IPS-18a (cell line): ENCODE measurements around the gene RNLS.
"Not testable (repeated sequence)": the region's sequence is repeated elsewhere in the genome, so short reads cannot be mapped to it uniquely, and the experiment has no call there.

ENCODE experiments used
- H3K27ac ChIP-seq: one replicate; pipeline ENCODE4 v1.5.1; 2013; ENCODE audit warnings: low read length
- H3K27me3 ChIP-seq: one replicate; pipeline ENCODE4 v1.6.1; 2013; ENCODE audit warnings: mild to moderate bottlenecking, low read length; ENCODE audit not compliant: control insufficient read depth, insufficient read depth
- H3K36me3 ChIP-seq: one replicate; pipeline ENCODE4 v1.6.1; 2013; ENCODE audit warnings: low read depth, low read length; ENCODE audit not compliant: control insufficient read depth
- H3K4me1 ChIP-seq: one replicate; pipeline ENCODE4 v1.6.1; 2013; ENCODE audit warnings: low read depth, low read length; ENCODE audit not compliant: control insufficient read depth
- H3K4me3 ChIP-seq: one replicate; pipeline ENCODE4 v1.5.1; 2013; ENCODE audit warnings: low read length
- H3K9ac ChIP-seq: one replicate; pipeline ENCODE4 v1.6.1; 2013; ENCODE audit warnings: mild to moderate bottlenecking, low read length, moderate library complexity
- H3K9me3 ChIP-seq: one replicate; pipeline ENCODE4 v1.6.1; 2013; ENCODE audit warnings: low read depth, low read length; ENCODE audit not compliant: control insufficient read depth

Gene RNLS

GRCh38 chr10:88276945-88277344 is 306.2 kb downstream of the RNLS start:
- not testable (repeated sequence) for H3K9ac ChIP-seq, H3K9me3 ChIP-seq, H3K4me1 ChIP-seq, H3K27ac ChIP-seq, H3K4me3 ChIP-seq, H3K36me3 ChIP-seq, H3K27me3 ChIP-seq

GRCh38 chr10:88274286-88274685 is 308.8 kb downstream of the RNLS start:
- H3K27ac ChIP-seq: no peak overlapping the region
- no peaks in the 10 kb centered on the region for H3K9me3 ChIP-seq
- H3K36me3 ChIP-seq: no peaks in the 10 kb centered on the region
- H3K4me3 ChIP-seq: no peak overlapping the region
- H3K27me3 ChIP-seq: no peaks in the 10 kb centered on the region
- no peaks in the 10 kb centered on the region for H3K4me1 ChIP-seq
- no peak overlapping the region for H3K9ac ChIP-seq

GRCh38 chr10:88273567-88273966 is 309.6 kb downstream of the RNLS start:
- no peaks in the 10 kb centered on the region for H3K4me1 ChIP-seq
- H3K27me3 ChIP-seq: no peaks in the 10 kb centered on the region
- no peak overlapping the region for H3K27ac ChIP-seq
- no peak overlapping the region for H3K4me3 ChIP-seq
- no peak overlapping the region for H3K9ac ChIP-seq
- no peaks in the 10 kb centered on the region for H3K36me3 ChIP-seq
- H3K9me3 ChIP-seq: no peaks in the 10 kb centered on the region

GRCh38 chr10:88271761-88272543 is 311.2 kb downstream of the RNLS start:
- H3K27ac ChIP-seq: no peak overlapping the region
- H3K36me3 ChIP-seq: no peaks in the 10 kb centered on the region
- no peak overlapping the region for H3K4me3 ChIP-seq
- no peaks in the 10 kb centered on the region for H3K9me3 ChIP-seq
- H3K9ac ChIP-seq: no peak overlapping the region
- no peaks in the 10 kb centered on the region for H3K4me1 ChIP-seq
- no peaks in the 10 kb centered on the region for H3K27me3 ChIP-seq

- Histone ChIP-seq H3K27ac (no peak overlapping the region), H3K4me1 (no peaks in the 10 kb centered on the region)
These were observed 312.0 kb downstream of the RNLS start for GRCh38 chr10:88270871-88271713.

GRCh38 chr10:88270061-88270808 is 312.9 kb downstream of the RNLS start:
- Histone ChIP-seq H3K4me3 (no peak overlapping the region), H3K4me1 (no peaks in the 10 kb centered on the region)

More at GRCh38 chr10:88270871-88271713, 312.0 kb downstream of the RNLS start:
- Histone ChIP-seq H3K4me3 (no peak overlapping the region), H3K9me3 (no peaks in the 10 kb centered on the region), H3K27me3 (no peaks in the 10 kb centered on the region), H3K9ac (no peak overlapping the region), H3K36me3 (no peaks in the 10 kb centered on the region)

GRCh38 chr10:88262591-88263234 is 320.4 kb downstream of the RNLS start:
- no peaks in the 10 kb centered on the region for H3K4me1 ChIP-seq
- no peaks in the 10 kb centered on the region for H3K9me3 ChIP-seq
- no peak overlapping the region for H3K4me3 ChIP-seq
- H3K9ac ChIP-seq: no peak overlapping the region
- no peaks in the 10 kb centered on the region for H3K27me3 ChIP-seq
- H3K36me3 ChIP-seq: no peaks in the 10 kb centered on the region
- no peak overlapping the region for H3K27ac ChIP-seq

More at GRCh38 chr10:88270061-88270808, 312.9 kb downstream of the RNLS start:
- Histone ChIP-seq H3K9ac (no peak overlapping the region), H3K36me3 (no peaks in the 10 kb centered on the region), H3K9me3 (no peaks in the 10 kb centered on the region), H3K27ac (no peak overlapping the region), H3K27me3 (no peaks in the 10 kb centered on the region)

- Histone ChIP-seq H3K9me3 (no peaks in the 10 kb centered on the region), H3K4me1 (no peaks in the 10 kb centered on the region), H3K9ac (no peak overlapping the region), H3K27me3 (no peaks in the 10 kb centered on the region), H3K27ac (no peak overlapping the region), H3K4me3 (no peak overlapping the region), H3K36me3 (no peaks in the 10 kb centered on the region)
These were observed 322.0 kb downstream of the RNLS start for GRCh38 chr10:88261152-88261551.

GRCh38 chr10:88260329-88261051 is 322.6 kb downstream of the RNLS start:
- no peak overlapping the region for H3K27ac ChIP-seq
- no peak overlapping the region for H3K4me3 ChIP-seq
- no peaks in the 10 kb centered on the region for H3K9me3 ChIP-seq
- no peaks in the 10 kb centered on the region for H3K27me3 ChIP-seq
- no peak overlapping the region for H3K9ac ChIP-seq
- H3K36me3 ChIP-seq: no peaks in the 10 kb centered on the region
- no peaks in the 10 kb centered on the region for H3K4me1 ChIP-seq

GRCh38 chr10:88259381-88259780 is 323.7 kb downstream of the RNLS start:
- Histone ChIP-seq H3K4me3 (no peak overlapping the region), H3K9me3 (no peaks in the 10 kb centered on the region), H3K36me3 (no peaks in the 10 kb centered on the region), H3K9ac (no peak overlapping the region), H3K4me1 (no peaks in the 10 kb centered on the region), H3K27ac (no peak overlapping the region), H3K27me3 (no peaks in the 10 kb centered on the region)
